Keratinocyte (primary cell): Measurements from ENCODE around the gene ZMYM5. TPM values are rescaled to one million over a fixed set of nuclear protein-coding genes. Genes with fewer than 3 reads are reported as not detected.

ENCODE experiments used
- DNase-seq: peaks from one replicate; pipeline ENCODE4 v3.0.0-alpha.2; 2011; ENCODE audit warnings: low read depth, missing footprints, low spot score
- FAIRE-seq: peaks from 2 replicates; lab custom pipeline; 2011; peaks lifted over from hg19 to GRCh38; lab: Jason Lieb, UNC
- H2AFZ ChIP-seq: 2 replicates; pipeline ENCODE4 v1.6.0; 2012; ENCODE audit warnings: low read length, control low read depth, inconsistent platforms; ENCODE audit not compliant: control insufficient read depth
- H3K27ac ChIP-seq: 2 replicates; pipeline ENCODE4 v1.5.1; 2011; ENCODE audit warnings: low read length; ENCODE audit not compliant: control insufficient read depth, insufficient read depth
- H3K27me3 ChIP-seq: 3 replicates; pipeline ENCODE4 v1.6.0; 2011; ENCODE audit warnings: low read length; ENCODE audit not compliant: control insufficient read depth, insufficient read depth; ENCODE audit errors: extremely low read depth
- H3K36me3 ChIP-seq, 2 experiments: 2 replicates in 1 of 2; 3 replicates in 1 of 2; pipeline ENCODE4 v1.5.1; 2011; ENCODE audit warnings: low read length in 2 of 2, mild to moderate bottlenecking in 1 of 2; ENCODE audit not compliant: control insufficient read depth in 2 of 2, insufficient read depth in 2 of 2; ENCODE audit errors: extremely low read depth in 1 of 2
- H3K4me1 ChIP-seq: 3 replicates; pipeline ENCODE4 v1.5.1; 2011; ENCODE audit warnings: low read length; ENCODE audit not compliant: control insufficient read depth, insufficient read depth; ENCODE audit errors: extremely low read depth
- H3K4me2 ChIP-seq: 3 replicates; pipeline ENCODE4 v1.6.0; 2011; ENCODE audit warnings: low read depth, low read length; ENCODE audit not compliant: control insufficient read depth, insufficient read depth; ENCODE audit errors: extremely low read depth
- H3K4me3 ChIP-seq, 3 experiments: fragments of 200-600 bp in 1 of 3; sonication (generic) in 1 of 3; 2 replicates in 2 of 3; 3 replicates in 1 of 3; pipeline ENCODE4 v1.5.1; 2011 to 2016; ENCODE audit warnings: low read length in 3 of 3, mild to moderate bottlenecking in 3 of 3, control low read depth in 2 of 3, inconsistent platforms in 1 of 3, low read depth in 1 of 3, mixed read lengths in 1 of 3, mixed run types in 1 of 3, moderate library complexity in 1 of 3; ENCODE audit not compliant: control insufficient read depth in 2 of 3, insufficient read depth in 2 of 3; ENCODE audit errors: extremely low read depth in 1 of 3
- H3K79me2 ChIP-seq: 2 replicates; pipeline ENCODE4 v1.6.0; 2012; ENCODE audit warnings: low read length; ENCODE audit not compliant: control insufficient read depth, insufficient read depth
- H3K9ac ChIP-seq: 3 replicates; pipeline ENCODE4 v1.6.0; 2011; ENCODE audit warnings: low read length; ENCODE audit not compliant: control insufficient read depth, insufficient read depth; ENCODE audit errors: extremely low read depth
- H3K9me1 ChIP-seq: 3 replicates; pipeline ENCODE4 v1.6.0; 2011; ENCODE audit warnings: low read length; ENCODE audit not compliant: control insufficient read depth, insufficient read depth; ENCODE audit errors: extremely low read depth
- H3K9me3 ChIP-seq: 2 replicates; pipeline ENCODE4 v1.5.1; 2012; ENCODE audit warnings: low read depth, low read length; ENCODE audit not compliant: control insufficient read depth
- H4K20me1 ChIP-seq: 3 replicates; pipeline ENCODE4 v1.6.0; 2011; ENCODE audit warnings: low read length; ENCODE audit not compliant: control insufficient read depth, insufficient read depth; ENCODE audit errors: extremely low read depth
- CTCF ChIP-seq, 3 experiments: IDR thresholded peaks in 1 of 3; conservative IDR thresholded peaks in 1 of 3; optimal IDR thresholded peaks in 1 of 3; 2 replicates in 2 of 3; 3 replicates in 1 of 3; pipeline versions ENCODE3 to v1.5.1; 2011; ENCODE audit warnings: low read length in 3 of 3, mild to moderate bottlenecking in 3 of 3, moderate library complexity in 2 of 3, control low read depth in 1 of 3, inconsistent platforms in 1 of 3; ENCODE audit not compliant: insufficient read depth in 2 of 3; ENCODE audit errors: extremely low read depth in 1 of 3
- EZH2 ChIP-seq: IDR thresholded peaks from one replicate; pipeline ENCODE4 v1.6.1; 2012; ENCODE audit warnings: inconsistent platforms, mild to moderate bottlenecking, low read length, moderate library complexity
- dilution Hi-C: fragments of 300-500 bp; cut with MboI; formaldehyde crosslinking; loops from one replicate; pipeline ENCODE4 v1.7.0; 2020; ENCODE audit warnings: low sequenced_read_pairs; ENCODE audit not compliant: extremely low pct_ligation_motif_present
- polyA plus RNA-seq, 5 experiments: library from polyadenylated mRNA; depleted of rRNA in 3 of 5; stranded (reverse) in 3 of 5; stranded (forward) in 1 of 5; unstranded in 1 of 5; fragments of >200 nt; gene quantifications; 1 replicate in 1 of 5; 2 replicates in 3 of 5; 3 replicates in 1 of 5; pipeline versions ENCODE4 v1.2.1 to v1.2.3, GENCODE V29; 2011 to 2012; ENCODE audit warnings: missing spikeins in 2 of 5, low read depth in 1 of 5, low replicate concordance in 1 of 5

Gene ZMYM5
- polyA plus RNA-seq, 1 donor (not counting 4 experiments of a cell fraction or from before 2014, with no cell fraction given), result 15.4 TPM

GRCh38 chr13:19818223-19818842 is 45.1 kb downstream of the ZMYM5 start:
- no peaks in the 10 kb centered on the region for H3K27me3 ChIP-seq
- H3K36me3 ChIP-seq, result peaks cover 7 to 8% of the 10 kb centered on the region in 2 experiments
- H3K9me3 ChIP-seq, result no peaks in the 10 kb centered on the region
- H3K4me3 ChIP-seq, result no peak overlapping the region
- no peak for FAIRE-seq
- H3K79me2 ChIP-seq, result no peaks in the 10 kb centered on the region
- DNase-seq, result no peak
- dilution Hi-C loops, result no loop called here
- H3K4me2 ChIP-seq, result no peak overlapping the region
- no peaks in the 10 kb centered on the region for H4K20me1 ChIP-seq
- TF ChIP-seq CTCF (optimal IDR thresholded peaks at IDR 0.05 in 1 of 3, IDR thresholded peaks at IDR 0.05 in 1 of 3, conservative IDR thresholded peaks at IDR 0.05 in 1 of 3; ENCODE audit: extremely low read depth in 1 of 3, insufficient read depth in 2 of 3, low read length in 3 of 3), result peak; percentile 61 to 91 (median 64)
- no peak for TF ChIP-seq EZH2
- no peaks in the 10 kb centered on the region for H3K9me1 ChIP-seq
- no peak overlapping the region for H3K9ac ChIP-seq
- no peak overlapping the region for H2AFZ ChIP-seq
- no peak overlapping the region for H3K27ac ChIP-seq
- no peaks in the 10 kb centered on the region for H3K4me1 ChIP-seq

GRCh38 chr13:19817510-19818158 is 45.8 kb downstream of the ZMYM5 start:
- dilution Hi-C loops, result no loop called here
- TF ChIP-seq EZH2 (no peak), CTCF (optimal IDR thresholded peaks at IDR 0.05 in 1 of 3, IDR thresholded peaks at IDR 0.05 in 1 of 3, conservative IDR thresholded peaks at IDR 0.05 in 1 of 3; ENCODE audit: extremely low read depth in 1 of 3, insufficient read depth in 2 of 3, low read length in 3 of 3) (no peak)
- Histone ChIP-seq H4K20me1 (no peaks in the 10 kb centered on the region), H3K4me3 (no peak overlapping the region), H3K4me1 (no peaks in the 10 kb centered on the region), H3K9me3 (no peaks in the 10 kb centered on the region), H3K27me3 (no peaks in the 10 kb centered on the region), H3K36me3 (peaks cover 7 to 8% of the 10 kb centered on the region in 2 experiments), H3K9ac (no peak overlapping the region), H3K27ac (no peak overlapping the region), H3K4me2 (no peak overlapping the region), H3K79me2 (no peaks in the 10 kb centered on the region), H2AFZ (no peak overlapping the region), H3K9me1 (no peaks in the 10 kb centered on the region)
- DNase-seq (no peak), FAIRE-seq (no peak)
